Body of pancreas (tissue), 4 donors: ENCODE data around the gene GLUD2. TPM values are rescaled to one million over a fixed set of nuclear protein-coding genes. Genes with fewer than 3 reads are reported as not detected.
"Not testable (repeated sequence)": the region's sequence is repeated elsewhere in the genome, so short reads cannot be mapped to it uniquely, and the experiment has no call there.

Experiments
- ATAC-seq: fragments of 150-250 bp; one replicate; pipeline ENCODE4 v1.9.1; 2016
- DNase-seq, 4 donors: peaks; one replicate each; pipeline ENCODE4 v3.0.0-alpha.2; 2019
- H3K27ac ChIP-seq, 4 donors: fragments of 200-600 bp; sonication (generic); 1 replicate in 3 of 4; 2 replicates in 1 of 4; pipeline versions ENCODE4 v1.5.1 to v1.6.1; 2016 to 2019; ENCODE audit warnings: mild to moderate bottlenecking in 1 of 4, mixed read lengths in 1 of 4, moderate library complexity in 1 of 4
- H3K27me3 ChIP-seq, 2 donors: fragments of 200-600 bp; sonication (generic); one replicate each; pipeline ENCODE4 v1.6.0; 2016; ENCODE audit warnings: mild to moderate bottlenecking in 1 of 2
- H3K36me3 ChIP-seq, 2 donors: fragments of 200-600 bp; sonication (generic); replicated peaks in 1 of 2; 2 replicates each; pipeline ENCODE4 v1.5.1; 2016; ENCODE audit warnings: low read depth in 2 of 2; ENCODE audit not compliant: insufficient read depth in 1 of 2
- H3K4me1 ChIP-seq: fragments of 200-600 bp; sonication (generic); one replicate; pipeline ENCODE4 v1.6.0; 2016
- H3K4me3 ChIP-seq, 2 donors: fragments of 200-600 bp; sonication (generic); 1 replicate in 1 of 2; 2 replicates in 1 of 2; pipeline ENCODE4 v1.5.1; 2016 to 2019
- H3K9me3 ChIP-seq, 3 donors: fragments of 200-600 bp; sonication (generic); 1 replicate in 2 of 3; 2 replicates in 1 of 3; pipeline ENCODE4 v1.5.1; 2016
- CTCF ChIP-seq, 7 experiments: fragments of 450-650 bp in 4 of 7; fragments of 200-600 bp in 3 of 7; sonication (generic) in 3 of 7; IDR thresholded peaks; one replicate each; pipeline ENCODE4 v1.5.1; 2016 to 2019; ENCODE audit warnings: antibody characterized with exemption in 7 of 7
- POLR2A ChIP-seq, 3 donors: fragments of 450-650 bp; IDR thresholded peaks; one replicate each; pipeline ENCODE4 v1.6.1; 2016; ENCODE audit warnings: antibody characterized with exemption in 3 of 3, mild to moderate bottlenecking in 2 of 3
- WGBS, 2 donors: methylation state at CpG; one replicate each; pipeline ENCODE4 v1.1.5; 2017; 5-methylcytosine and 5-hydroxymethylcytosine counted together
- intact Hi-C: fragments of 100-400 bp; cut with DNase I; formaldehyde crosslinking; loops from one replicate; pipeline ENCODE4 v1.15.1; 2023
- total RNA-seq, 2 donors: library from RNA; depleted of rRNA; stranded (reverse); fragments of >200 nt; gene quantifications; one replicate each; pipeline ENCODE4 v1.1.0, GENCODE V29; 2016

The GLUD2 gene
- total RNA-seq, 2 donors from 2014 or later, result 3.1 to 4.0 TPM

DNA sequence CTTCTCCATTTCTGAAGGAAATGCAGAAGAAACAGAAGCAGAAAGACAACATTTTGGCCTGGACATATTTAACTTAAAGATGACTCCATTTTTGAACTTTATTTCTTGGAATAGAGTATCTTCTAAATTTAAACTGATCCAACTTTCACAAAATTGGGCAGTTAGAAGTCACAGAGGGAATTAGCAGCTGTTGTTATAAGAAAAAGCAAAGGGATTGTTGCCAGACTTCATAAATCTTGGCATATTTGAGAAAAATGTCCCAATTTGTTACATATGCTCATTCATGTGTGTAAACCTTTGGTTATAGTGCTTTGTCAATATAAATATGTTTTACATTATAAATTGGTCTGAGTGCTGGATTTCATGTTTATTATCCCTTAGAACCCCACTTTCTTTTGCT, 3.4 kb downstream of the GLUD2 start:
- no peaks in the 10 kb centered on the region for H3K9me3 ChIP-seq
- no peaks in the 10 kb centered on the region for H3K36me3 ChIP-seq
- TF ChIP-seq POLR2A (IDR thresholded peaks at IDR 0.05) (no peak), CTCF (IDR thresholded peaks at IDR 0.05) (no peak)
- intact Hi-C loops, result no loop called here
- ATAC-seq (no peak), DNase-seq (no peak)
- H3K4me3 ChIP-seq, result no peak overlapping the region
- peaks cover 9% of the 10 kb centered on the region for H3K4me1 ChIP-seq
- H3K27me3 ChIP-seq, result no peaks in the 10 kb centered on the region
- H3K27ac ChIP-seq, result no peak overlapping the region

GRCh38 chrX:121052122-121052521, 4.7 kb downstream of the GLUD2 start:
- no peak for DNase-seq
- Histone ChIP-seq H3K4me3 (no peak overlapping the region), H3K27ac (no peak overlapping the region), H3K4me1 (peaks cover 9% of the 10 kb centered on the region), H3K27me3 (no peaks in the 10 kb centered on the region), H3K9me3 (no peaks in the 10 kb centered on the region), H3K36me3 (no peaks in the 10 kb centered on the region)
- no peak for ATAC-seq
- intact Hi-C loops, result no loop called here
- 92 to 95% methylated on average over 2 of the region's 2 CpGs for WGBS, 2 donors
- TF ChIP-seq POLR2A (IDR thresholded peaks at IDR 0.05), result no peak

- ATAC-seq, result no peak
- H3K4me1 ChIP-seq, result no peaks in the 10 kb centered on the region
- H3K27ac ChIP-seq, result no peak overlapping the region
- H3K4me3 ChIP-seq, result no peak overlapping the region
- H3K27me3 ChIP-seq, result no peaks in the 10 kb centered on the region
- H3K36me3 ChIP-seq, result no peaks in the 10 kb centered on the region
- WGBS, 2 donors, result 87 to 100% methylated on average over 3 of the region's 3 CpGs
- DNase-seq, result no peak
- intact Hi-C loops, result no loop called here
- no peak for TF ChIP-seq POLR2A (IDR thresholded peaks at IDR 0.05)
- no peak for TF ChIP-seq CTCF (IDR thresholded peaks at IDR 0.05)
- H3K9me3 ChIP-seq, result no peaks in the 10 kb centered on the region
Observed at GRCh38 chrX:121062289-121062688, 14.9 kb downstream of the GLUD2 start.

GRCh38 chrX:121064579-121064978, 17.2 kb downstream of the GLUD2 start:
- Histone ChIP-seq H3K27ac (no peak overlapping the region), H3K4me1 (no peaks in the 10 kb centered on the region), H3K4me3 (no peak overlapping the region), H3K9me3 (no peaks in the 10 kb centered on the region), H3K27me3 (no peaks in the 10 kb centered on the region), H3K36me3 (no peaks in the 10 kb centered on the region)
- TF ChIP-seq POLR2A (IDR thresholded peaks at IDR 0.05) (no peak), CTCF (IDR thresholded peaks at IDR 0.05) (no peak)
- intact Hi-C loops, result no loop called here
- DNase-seq, result no peak
- WGBS, 2 donors, result 89 to 99% methylated on average over 6 of the region's 6 CpGs
- no peak for ATAC-seq

GRCh38 chrX:121084247-121084646, 36.8 kb downstream of the GLUD2 start:
- DNase-seq, H3K27me3 ChIP-seq, intact Hi-C loops, H3K27ac ChIP-seq, ATAC-seq, H3K4me1 ChIP-seq, H3K9me3 ChIP-seq, H3K36me3 ChIP-seq, H3K4me3 ChIP-seq: not testable (repeated sequence)
- WGBS, 2 donors, result 59 to 60% methylated on average over 2 of the region's 2 CpGs

DNA sequence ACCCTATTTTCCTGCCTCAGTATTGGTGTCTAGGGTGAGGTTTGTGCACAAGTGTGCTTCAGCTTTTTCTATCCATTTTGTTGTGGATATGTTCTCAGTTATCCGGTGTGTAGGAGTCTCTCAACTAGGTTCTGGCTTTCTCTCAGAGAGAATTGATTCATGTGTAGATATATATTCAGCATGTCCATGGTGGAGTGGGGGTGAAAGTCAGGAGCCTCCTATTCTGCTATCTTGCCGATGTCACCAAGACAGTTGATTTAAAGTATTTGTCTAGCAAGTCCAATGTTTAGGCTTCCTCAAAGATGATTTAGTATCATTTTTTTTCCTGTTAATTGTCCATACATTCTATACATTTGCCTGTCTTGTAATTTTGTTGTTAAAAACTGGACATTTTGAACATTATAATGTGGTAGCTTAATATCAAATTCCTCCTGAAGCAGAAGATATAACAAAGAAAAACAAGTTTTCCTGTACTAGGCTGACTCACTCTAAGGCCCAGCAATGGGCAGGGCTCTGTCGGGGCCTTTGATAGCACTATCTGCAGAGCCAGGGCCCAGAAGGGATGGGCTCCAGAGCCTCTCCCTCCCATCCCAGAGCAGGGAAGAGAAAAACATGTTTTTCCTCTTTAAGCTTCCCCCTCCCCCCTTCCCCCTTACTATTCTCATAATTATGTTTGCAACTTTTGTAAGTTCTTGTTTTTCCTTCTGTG, 37.6 kb downstream of the GLUD2 start:
- TF ChIP-seq CTCF (IDR thresholded peaks at IDR 0.05), result no peak
- TF ChIP-seq POLR2A (IDR thresholded peaks at IDR 0.05), result no peak
- 72% methylated on average over 3 of the region's 3 CpGs for WGBS, 2 donors
- Histone ChIP-seq H3K27me3 (no peaks in the 10 kb centered on the region), H3K4me1 (no peaks in the 10 kb centered on the region), H3K36me3 (no peaks in the 10 kb centered on the region), H3K9me3 (no peaks in the 10 kb centered on the region), H3K4me3 (no peak overlapping the region), H3K27ac (no peak overlapping the region)
- intact Hi-C loops, result no loop called here
- ATAC-seq, result no peak
- DNase-seq, result no peak
